Mucosa of descending colon (tissue), 3 donors: ENCODE results near the gene LRP2BP. TPM values are rescaled to one million over a fixed set of nuclear protein-coding genes. Genes with fewer than 3 reads are reported as not detected.
"Not testable (repeated sequence)": the region's sequence is repeated elsewhere in the genome, so short reads cannot be mapped to it uniquely, and the experiment has no call there.

Experiments
- ATAC-seq: fragments of 200-7000 bp; cut with Tn5 transposase; one replicate; pipeline ENCODE4 v1.9.1; 2020; ENCODE audit warnings: mild to moderate bottlenecking, moderate library complexity
- DNase-seq, 3 donors: peaks; one replicate each; pipeline ENCODE4 v3.0.0-alpha.2; 2020
- H3K36me3 ChIP-seq: fragments of 200-600 bp; one replicate; pipeline ENCODE4 v1.8.0; 2021; ENCODE audit warnings: low read depth, mild to moderate bottlenecking
- H3K4me1 ChIP-seq: fragments of 200-600 bp; one replicate; pipeline ENCODE4 v1.8.0; 2021; ENCODE audit warnings: low read depth, mild to moderate bottlenecking
- H3K4me3 ChIP-seq: fragments of 200-600 bp; one replicate; pipeline ENCODE4 v1.8.0; 2021; ENCODE audit warnings: mild to moderate bottlenecking
- H3K9me3 ChIP-seq: fragments of 200-600 bp; one replicate; pipeline ENCODE4 v1.8.0; 2021; ENCODE audit warnings: mild to moderate bottlenecking
- CTCF ChIP-seq: fragments of 200-600 bp; IDR thresholded peaks from one replicate; pipeline ENCODE4 v1.8.0; 2022; ENCODE audit warnings: antibody characterized with exemption, mild to moderate bottlenecking
- intact Hi-C, 2 donors: fragments of 100-400 bp; cut with DNase I in 1 of 2; cut with micrococcal nuclease in 1 of 2; formaldehyde crosslinking; loops; one replicate each; pipeline versions ENCODE4 v1.11.0 to v1.11.1; 2022; cut with DNase I, micrococcal nuclease
- total RNA-seq, 3 donors: library from RNA; stranded (reverse); fragmentation: NEBNext Ultra II Directional in 2 of 3; extraction: Animal tissue kit (Norgen Biotek cat#: 25700) in 2 of 3; gene quantifications; one replicate each; pipeline versions ENCODE4 v1.2.1 to v1.2.4, GENCODE V29; 2021 to 2023
- donor health status: DM: no; HTN: no; CAD: no; lungs with moderate emphysema.
- donor health status: DM: no; HTN: no; CAD: no.
- donor health status: DM: no; HTN: yes; CAD: no.

LRP2BP gene
- total RNA-seq, 3 donors from 2014 or later: 0.35 to 1.3 (median 0.41) TPM

- Histone ChIP-seq H3K9me3 (no peaks in the 10 kb centered on the region), H3K4me1 (no peaks in the 10 kb centered on the region), H3K36me3 (no peaks in the 10 kb centered on the region), H3K4me3 (no peak overlapping the region)
- no peak for TF ChIP-seq CTCF
- no peak for ATAC-seq
- intact Hi-C loops: no loop called here
- DNase-seq: no peak
Measured at GRCh38 chr4:185322803-185323202, 72.9 kb downstream of the LRP2BP start.

- no peak overlapping the region for H3K4me3 ChIP-seq
- ATAC-seq (peak; percentile 72), DNase-seq (no peak)
- no peaks in the 10 kb centered on the region for H3K36me3 ChIP-seq
- no peak for TF ChIP-seq CTCF
- intact Hi-C loops: no loop called here
- H3K9me3 ChIP-seq: no peaks in the 10 kb centered on the region
- no peaks in the 10 kb centered on the region for H3K4me1 ChIP-seq
Measured at GRCh38 chr4:185318679-185319078, 77.0 kb downstream of the LRP2BP start.

GRCh38 chr4:185317880-185318279, 77.8 kb downstream of the LRP2BP start:
- TF ChIP-seq CTCF: no peak

GRCh38 chr4:185317462-185317861, 78.3 kb downstream of the LRP2BP start:
- H3K4me3 ChIP-seq, H3K9me3 ChIP-seq, intact Hi-C loops, H3K36me3 ChIP-seq, DNase-seq, H3K4me1 ChIP-seq, ATAC-seq: not testable (repeated sequence)

More at GRCh38 chr4:185317880-185318279, 77.8 kb downstream of the LRP2BP start:
- no peaks in the 10 kb centered on the region for H3K36me3 ChIP-seq
- DNase-seq (no peak), ATAC-seq (no peak)
- no peak overlapping the region for H3K4me3 ChIP-seq
- intact Hi-C loops: no loop called here
- no peaks in the 10 kb centered on the region for H3K4me1 ChIP-seq
- no peaks in the 10 kb centered on the region for H3K9me3 ChIP-seq

Other genes starting within 250 kb of the LRP2BP start
- gene CFAP97, start 191.9 kb downstream of the LRP2BP start, total RNA-seq: 10 to 100 TPM; 12.4 to 44.3 (median 16.6) TPM
- gene SNX25, start 186.3 kb downstream of the LRP2BP start, total RNA-seq: 10 to 100 TPM; 10.8 to 29.7 (median 16.8) TPM
- 10 to 100 TPM in 1 of 3 donors, 1 to 10 TPM in 2; 7.6 to 14.2 (median 9.7) TPM for gene ANKRD37, start 917 bp upstream of the LRP2BP start, total RNA-seq
- gene UFSP2, start 30.0 kb upstream of the LRP2BP start, total RNA-seq: 10 to 100 TPM; 19.3 to 32.9 (median 20.2) TPM
- gene CCDC110, start 75.8 kb upstream of the LRP2BP start, total RNA-seq: 1 to 10 TPM in 2 of 3 donors, under 1 TPM in 1; 0.69 to 5.4 (median 1.8) TPM
- gene PDLIM3, start 139.6 kb upstream of the LRP2BP start, total RNA-seq: 100 to 1,000 TPM in 1 of 3 donors, 10 to 100 TPM in 1, 1 to 10 TPM in 1; 8.9 to 193 (median 16.5) TPM